Esophagus muscularis mucosa (tissue), 4 donors: ENCODE results near the gene SLC7A14. TPM values are rescaled to one million over a fixed set of nuclear protein-coding genes. Genes with fewer than 3 reads are reported as not detected.

Experiments used
- DNase-seq: peaks from one replicate; pipeline ENCODE4 v3.0.0-alpha.2; 2017; ENCODE audit errors: extremely low spot score
- H3K27ac ChIP-seq, 4 donors: fragments of 200-600 bp; sonication (generic); replicated peaks in 1 of 4; 1 replicate in 3 of 4; 2 replicates in 1 of 4; pipeline ENCODE4 v1.5.1; 2016 to 2019; ENCODE audit warnings: mild to moderate bottlenecking in 1 of 4
- H3K27me3 ChIP-seq, 4 donors: fragments of 200-600 bp; sonication (generic); one replicate each; pipeline versions ENCODE4 v1.5.1 to v1.6.0; 2016 to 2019
- H3K36me3 ChIP-seq, 4 donors: fragments of 200-600 bp; sonication (generic); one replicate each; pipeline ENCODE4 v1.5.1; 2016 to 2019
- H3K4me1 ChIP-seq, 4 donors: fragments of 200-600 bp; sonication (generic); one replicate each; pipeline ENCODE4 v1.5.1; 2016 to 2019
- H3K4me3 ChIP-seq, 4 donors: fragments of 200-600 bp; sonication (generic); 1 replicate in 2 of 4; 2 replicates in 2 of 4; pipeline ENCODE4 v1.5.1; 2016 to 2019; ENCODE audit warnings: mild to moderate bottlenecking in 4 of 4, moderate library complexity in 1 of 4
- H3K9me3 ChIP-seq, 4 donors: fragments of 200-600 bp; sonication (generic); 1 replicate in 3 of 4; 2 replicates in 1 of 4; pipeline ENCODE4 v1.5.1; 2016 to 2019
- EP300 ChIP-seq: sonication (generic); formaldehyde crosslinking; IDR thresholded peaks from one replicate; pipeline ENCODE4 v1.6.1; 2017; ENCODE audit warnings: antibody characterized with exemption
- POLR2A ChIP-seq: fragments of 450-650 bp; IDR thresholded peaks from one replicate; pipeline ENCODE4 v1.6.1; 2017; ENCODE audit warnings: antibody characterized with exemption, moderate library complexity, mild to moderate bottlenecking, low read depth
- POLR2AphosphoS5 ChIP-seq, 2 donors: sonication (generic); formaldehyde crosslinking; IDR thresholded peaks; one replicate each; pipeline ENCODE4 v1.6.1; 2017; ENCODE audit warnings: antibody characterized with exemption in 2 of 2
- WGBS: methylation state at CpG from one replicate; pipeline ENCODE4 v1.1.5; 2018; 5-methylcytosine and 5-hydroxymethylcytosine counted together
- intact Hi-C: fragments of 100-400 bp; cut with DNase I; formaldehyde crosslinking; loops from one replicate; pipeline ENCODE4 v1.15.1; 2023
- total RNA-seq, 4 donors: library from RNA; depleted of rRNA; stranded (reverse); fragments of >200 nt; gene quantifications; one replicate each; pipeline versions ENCODE4 v1.1.0 to v1.2.1, GENCODE V29; 2016
- TF ChIP-seq, protein P1 (sequence below), 3 experiments: fragments of 200-600 bp in 2 of 3; fragments of 450-650 bp in 1 of 3; sonication (generic) in 2 of 3; IDR thresholded peaks; one replicate each; pipeline ENCODE4 v1.5.1; 2017 to 2019; ENCODE audit warnings: antibody characterized with exemption in 3 of 3, mild to moderate bottlenecking in 2 of 3, moderate library complexity in 1 of 3

The SLC7A14 gene
- total RNA-seq, 4 donors from 2014 or later, result 0.42 to 1.3 (median 0.58) TPM

DNA sequence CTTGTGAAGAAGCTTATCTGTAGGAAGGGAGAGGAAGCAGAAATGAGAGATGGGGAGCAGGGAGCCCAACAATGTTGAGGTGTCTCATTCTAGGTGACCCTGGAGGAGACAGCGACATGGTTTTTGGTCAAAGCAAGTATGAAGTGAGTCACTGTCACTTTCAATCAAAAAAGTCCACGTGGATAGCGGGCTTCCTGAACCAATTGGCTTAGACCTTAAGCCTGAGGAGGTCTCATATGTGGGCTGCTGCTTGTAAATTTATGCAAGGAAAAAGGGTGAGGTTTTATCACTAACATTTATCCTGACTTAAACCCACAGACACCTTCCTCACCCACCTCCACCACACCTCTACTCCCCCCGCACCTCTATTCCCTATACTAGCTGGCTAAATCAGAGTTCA, 144.5 kb downstream of the SLC7A14 start:
- Histone ChIP-seq H3K4me3 (no peak overlapping the region), H3K4me1 (no peaks in the 10 kb centered on the region), H3K36me3 (no peaks in the 10 kb centered on the region), H3K27me3 (no peaks in the 10 kb centered on the region), H3K9me3 (no peaks in the 10 kb centered on the region), H3K27ac (no peak overlapping the region)
- WGBS, result 91% methylated on average over 4 of the region's 4 CpGs
- intact Hi-C loops, result no loop called here
- no peak for DNase-seq
- TF ChIP-seq EP300 (no peak), POLR2AphosphoS5 (IDR thresholded peaks at IDR 0.05) (no peak), POLR2A (no peak)
- TF ChIP-seq, protein P1, sequence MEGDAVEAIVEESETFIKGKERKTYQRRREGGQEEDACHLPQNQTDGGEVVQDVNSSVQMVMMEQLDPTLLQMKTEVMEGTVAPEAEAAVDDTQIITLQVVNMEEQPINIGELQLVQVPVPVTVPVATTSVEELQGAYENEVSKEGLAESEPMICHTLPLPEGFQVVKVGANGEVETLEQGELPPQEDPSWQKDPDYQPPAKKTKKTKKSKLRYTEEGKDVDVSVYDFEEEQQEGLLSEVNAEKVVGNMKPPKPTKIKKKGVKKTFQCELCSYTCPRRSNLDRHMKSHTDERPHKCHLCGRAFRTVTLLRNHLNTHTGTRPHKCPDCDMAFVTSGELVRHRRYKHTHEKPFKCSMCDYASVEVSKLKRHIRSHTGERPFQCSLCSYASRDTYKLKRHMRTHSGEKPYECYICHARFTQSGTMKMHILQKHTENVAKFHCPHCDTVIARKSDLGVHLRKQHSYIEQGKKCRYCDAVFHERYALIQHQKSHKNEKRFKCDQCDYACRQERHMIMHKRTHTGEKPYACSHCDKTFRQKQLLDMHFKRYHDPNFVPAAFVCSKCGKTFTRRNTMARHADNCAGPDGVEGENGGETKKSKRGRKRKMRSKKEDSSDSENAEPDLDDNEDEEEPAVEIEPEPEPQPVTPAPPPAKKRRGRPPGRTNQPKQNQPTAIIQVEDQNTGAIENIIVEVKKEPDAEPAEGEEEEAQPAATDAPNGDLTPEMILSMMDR (IDR thresholded peaks at IDR 0.05), result no peak

DNA sequence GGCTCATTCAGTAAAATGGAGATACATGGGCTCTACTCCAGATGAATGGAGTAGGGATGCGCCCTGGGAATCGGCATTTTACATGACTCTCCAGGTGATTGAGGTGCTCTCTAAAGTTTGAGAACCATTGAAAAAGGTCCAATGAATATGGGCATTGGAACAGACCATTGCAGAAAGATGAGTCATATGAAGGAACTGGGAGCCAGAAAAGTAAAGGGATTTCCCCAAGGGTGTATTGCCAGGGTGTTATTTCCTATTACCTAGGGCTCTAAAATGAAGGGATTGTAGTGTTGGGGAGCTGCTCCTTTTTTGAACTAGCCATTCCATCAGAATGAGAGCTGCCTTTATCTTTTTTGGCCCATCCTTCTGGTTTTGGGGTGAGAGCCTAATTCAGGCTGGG, 145.5 kb downstream of the SLC7A14 start:
- Histone ChIP-seq H3K9me3 (no peaks in the 10 kb centered on the region), H3K27ac (no peak overlapping the region), H3K4me3 (no peak overlapping the region), H3K27me3 (no peaks in the 10 kb centered on the region), H3K36me3 (no peaks in the 10 kb centered on the region), H3K4me1 (no peaks in the 10 kb centered on the region)
- no peak for DNase-seq
- WGBS, result 94% methylated on average over 2 of the region's 2 CpGs
- intact Hi-C loops, result no loop called here
- no peak for TF ChIP-seq POLR2A
- no peak for TF ChIP-seq POLR2AphosphoS5 (IDR thresholded peaks at IDR 0.05)
- TF ChIP-seq, protein P1 (IDR thresholded peaks at IDR 0.05), result no peak
- TF ChIP-seq EP300, result no peak

DNA sequence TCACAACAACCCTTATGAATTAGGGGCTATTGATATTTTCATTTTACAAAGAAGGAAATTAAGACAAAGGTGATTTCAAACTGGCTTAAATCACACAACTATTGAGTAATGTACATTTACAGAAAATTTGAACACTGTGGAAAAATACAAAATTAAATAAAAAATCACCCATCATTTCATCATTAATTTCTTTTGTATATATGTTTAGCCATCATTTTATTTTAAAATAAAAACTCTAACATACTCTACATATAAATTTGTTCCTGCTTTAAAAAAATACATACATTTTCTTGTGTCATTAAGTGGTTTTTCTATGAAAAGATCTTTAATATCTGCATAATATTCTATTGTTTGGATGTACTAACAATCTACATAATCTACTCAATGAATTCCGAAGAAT, 147.0 kb downstream of the SLC7A14 start:
- H3K9me3 ChIP-seq, result no peaks in the 10 kb centered on the region
- no peaks in the 10 kb centered on the region for H3K4me1 ChIP-seq
- intact Hi-C loops, result no loop called here
- TF ChIP-seq, protein P1 (IDR thresholded peaks at IDR 0.05), result no peak
- TF ChIP-seq POLR2A, result no peak
- no peak for TF ChIP-seq POLR2AphosphoS5 (IDR thresholded peaks at IDR 0.05)
- TF ChIP-seq EP300, result no peak
- no peak for DNase-seq
- no peak overlapping the region for H3K4me3 ChIP-seq
- H3K27me3 ChIP-seq, result no peaks in the 10 kb centered on the region
- H3K36me3 ChIP-seq, result no peaks in the 10 kb centered on the region
- 84% methylated on average over 1 of the region's 1 CpG for WGBS
- no peak overlapping the region for H3K27ac ChIP-seq

DNA sequence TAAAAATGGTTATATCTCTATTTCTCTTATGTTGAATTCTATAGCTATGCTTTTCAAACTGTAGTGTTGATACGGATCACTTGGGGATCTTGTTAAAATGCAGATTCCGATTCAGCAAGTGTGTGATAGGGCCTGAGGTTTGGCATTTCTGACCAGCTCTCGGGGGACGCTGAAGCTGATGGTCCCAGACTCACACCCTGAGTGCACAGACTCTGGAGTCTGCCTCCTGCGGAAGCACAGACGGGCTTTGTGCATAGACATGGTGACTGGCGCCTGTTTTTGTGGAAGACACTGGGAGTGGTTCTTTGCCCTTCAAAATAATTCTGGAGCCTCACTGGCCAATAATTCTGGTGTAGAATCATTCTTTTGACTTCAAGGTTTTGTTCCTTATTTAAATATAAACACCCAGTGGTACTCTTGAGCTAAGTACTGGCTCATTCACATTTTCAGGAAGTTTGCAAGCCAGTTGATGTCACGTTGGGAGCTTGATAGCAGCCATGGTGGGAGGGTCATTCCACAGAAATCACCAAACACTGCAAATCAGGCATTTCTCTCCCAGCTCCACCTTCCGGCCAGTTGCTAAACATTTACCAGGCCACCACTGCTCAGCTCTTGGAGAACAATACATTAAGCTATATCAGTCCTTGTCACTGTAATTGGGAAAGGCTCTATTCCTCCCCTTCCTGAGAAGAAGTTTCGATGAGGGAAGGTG, 148.0 kb downstream of the SLC7A14 start:
- Histone ChIP-seq H3K27me3 (no peaks in the 10 kb centered on the region), H3K27ac (no peak overlapping the region), H3K36me3 (no peaks in the 10 kb centered on the region), H3K4me3 (no peak overlapping the region), H3K9me3 (no peaks in the 10 kb centered on the region), H3K4me1 (no peaks in the 10 kb centered on the region)
- DNase-seq, result no peak
- TF ChIP-seq EP300, result no peak
- no peak for TF ChIP-seq POLR2AphosphoS5 (IDR thresholded peaks at IDR 0.05)
- TF ChIP-seq, protein P1 (IDR thresholded peaks at IDR 0.05), result no peak
- TF ChIP-seq POLR2A, result no peak
- WGBS, result 69% methylated on average over 9 of the region's 10 CpGs
- intact Hi-C loops, result no loop called here

DNA sequence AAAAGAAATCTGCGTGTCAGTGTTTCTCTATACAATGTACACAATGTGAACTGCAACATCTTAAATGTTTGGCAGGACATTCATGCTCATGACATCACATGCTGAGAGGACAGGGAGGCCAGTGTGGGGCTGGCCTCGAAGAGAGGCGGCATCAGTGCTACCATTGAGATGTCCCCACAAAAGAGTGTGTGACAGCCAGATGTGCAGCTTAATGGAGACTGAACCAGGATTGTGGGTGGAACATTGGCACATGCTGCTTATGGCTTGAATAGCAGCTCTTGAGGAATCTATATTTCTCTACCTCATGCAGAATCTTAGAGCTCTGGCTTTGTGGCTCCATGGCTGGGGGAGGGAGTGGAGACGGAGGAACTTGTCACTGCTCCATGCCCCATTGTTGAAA, 148.7 kb downstream of the SLC7A14 start:
- Histone ChIP-seq H3K9me3 (no peaks in the 10 kb centered on the region), H3K4me3 (no peak overlapping the region), H3K27me3 (no peaks in the 10 kb centered on the region), H3K4me1 (no peaks in the 10 kb centered on the region), H3K27ac (no peak overlapping the region), H3K36me3 (no peaks in the 10 kb centered on the region)
- intact Hi-C loops, result no loop called here
- WGBS, result 77% methylated on average over 4 of the region's 4 CpGs
- no peak for DNase-seq
- TF ChIP-seq EP300, result no peak
- TF ChIP-seq POLR2A, result no peak
- no peak for TF ChIP-seq POLR2AphosphoS5 (IDR thresholded peaks at IDR 0.05)
- TF ChIP-seq, protein P1 (IDR thresholded peaks at IDR 0.05), result no peak
